ENCODE results near the gene AP3S1.
"Not testable (repeated sequence)": the region's sequence is repeated elsewhere in the genome, so short reads cannot be mapped to it uniquely, and the experiment has no call there.

AP3S1 gene

DNA sequence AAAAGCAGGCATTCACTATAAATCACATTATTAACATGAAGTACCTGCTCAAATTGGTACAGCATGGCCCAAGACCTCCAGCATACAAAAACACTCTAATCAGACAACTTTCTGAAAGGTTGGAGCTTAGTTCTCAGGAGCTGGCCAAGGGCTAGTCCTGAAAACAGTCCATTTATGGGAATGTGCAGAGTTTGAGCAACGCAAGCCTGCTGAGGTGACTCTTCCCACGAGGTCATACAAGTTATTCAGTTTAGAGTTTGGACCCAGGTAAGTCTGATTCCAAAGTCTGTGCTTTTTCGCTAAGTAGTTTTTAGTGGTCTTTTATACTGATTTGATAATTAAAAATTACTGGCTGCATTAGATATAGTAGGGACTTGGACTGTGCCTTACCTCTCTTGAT, 52.6 kb downstream of the AP3S1 start:
- Histone ChIP-seq H3K4me3 (ENCODE audit: insufficient read depth, low read depth, low read length, poor library complexity, severe bottlenecking) (no peak overlapping the region), H3K9me3 (ENCODE audit: control insufficient read depth, low read length) (no peaks in the 10 kb centered on the region), H3K27ac (ENCODE audit: insufficient read depth, low read length, poor library complexity, severe bottlenecking) (no peak overlapping the region), H3K4me1 (ENCODE audit: control insufficient read depth, insufficient read depth, low read length, poor library complexity, severe bottlenecking) (no peaks in the 10 kb centered on the region), H3K27me3 (replicated peaks; ENCODE audit: control insufficient read depth, insufficient read depth, low read length, poor library complexity, severe bottlenecking) (no peaks in the 10 kb centered on the region), H3K36me3 (ENCODE audit: control insufficient read depth, insufficient read depth, low read length) (no peaks in the 10 kb centered on the region)
- no peak for DNase-seq

DNA sequence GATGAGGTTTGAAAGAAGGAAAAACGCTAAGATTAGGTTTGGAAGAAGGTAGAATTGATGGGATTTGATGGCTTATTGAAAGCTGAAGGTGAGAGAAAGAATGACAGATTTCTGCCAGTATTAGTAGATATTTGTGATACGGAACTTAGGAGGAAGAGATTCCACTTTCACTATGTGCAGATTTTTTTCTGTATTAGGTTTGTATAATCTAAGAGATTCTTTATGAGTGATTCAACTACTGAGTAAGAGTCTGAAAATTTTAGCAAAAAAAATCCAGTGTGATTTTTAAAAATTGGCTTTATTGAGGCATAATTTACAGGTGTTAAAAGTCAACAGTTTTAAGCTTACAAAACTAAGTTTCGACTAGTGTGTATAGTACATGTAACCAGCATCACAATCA, 54.1 kb downstream of the AP3S1 start:
- Histone ChIP-seq H3K4me1 (ENCODE audit: control insufficient read depth, insufficient read depth, low read length, poor library complexity, severe bottlenecking) (no peaks in the 10 kb centered on the region), H3K4me3 (ENCODE audit: insufficient read depth, low read depth, low read length, poor library complexity, severe bottlenecking) (no peak overlapping the region), H3K27ac (ENCODE audit: insufficient read depth, low read length, poor library complexity, severe bottlenecking) (no peak overlapping the region), H3K36me3 (ENCODE audit: control insufficient read depth, insufficient read depth, low read length) (no peaks in the 10 kb centered on the region), H3K27me3 (replicated peaks; ENCODE audit: control insufficient read depth, insufficient read depth, low read length, poor library complexity, severe bottlenecking) (no peaks in the 10 kb centered on the region), H3K9me3 (ENCODE audit: control insufficient read depth, low read length) (no peaks in the 10 kb centered on the region)
- no peak for DNase-seq

DNA sequence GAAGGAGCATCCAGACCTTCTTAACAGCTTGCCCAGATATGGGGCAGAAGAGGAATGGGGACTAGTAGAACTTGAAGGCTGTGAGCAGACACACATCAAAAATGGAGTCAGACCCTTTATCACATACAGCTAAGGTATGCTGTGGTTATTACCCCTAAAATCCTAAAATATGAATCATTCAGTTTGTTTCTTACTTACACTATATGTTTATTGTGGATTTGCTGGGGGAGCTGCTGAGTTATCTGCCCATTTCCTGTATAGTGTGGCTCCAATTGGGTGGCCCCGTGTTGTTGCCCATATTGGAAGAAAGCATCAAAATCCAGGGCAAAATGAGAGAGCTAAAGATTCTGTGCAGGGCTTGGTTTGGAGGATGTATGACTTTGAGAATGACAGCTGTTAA, 56.9 kb downstream of the AP3S1 start:
- Histone ChIP-seq H3K36me3 (ENCODE audit: control insufficient read depth, insufficient read depth, low read length) (no peaks in the 10 kb centered on the region), H3K4me3 (ENCODE audit: insufficient read depth, low read depth, low read length, poor library complexity, severe bottlenecking) (no peak overlapping the region), H3K27me3 (replicated peaks; ENCODE audit: control insufficient read depth, insufficient read depth, low read length, poor library complexity, severe bottlenecking) (no peaks in the 10 kb centered on the region), H3K27ac (ENCODE audit: insufficient read depth, low read length, poor library complexity, severe bottlenecking) (no peak overlapping the region), H3K4me1 (ENCODE audit: control insufficient read depth, insufficient read depth, low read length, poor library complexity, severe bottlenecking) (no peaks in the 10 kb centered on the region), H3K9me3 (ENCODE audit: control insufficient read depth, low read length) (no peaks in the 10 kb centered on the region)
- DNase-seq: no peak

GRCh38 chr5:115907177-115907576, 65.4 kb downstream of the AP3S1 start:
- no peak overlapping the region for H3K4me3 ChIP-seq (ENCODE audit: insufficient read depth, low read depth, low read length, poor library complexity, severe bottlenecking)
- H3K27ac ChIP-seq (ENCODE audit: insufficient read depth, low read length, poor library complexity, severe bottlenecking): no peak overlapping the region
- no peaks in the 10 kb centered on the region for H3K9me3 ChIP-seq (ENCODE audit: control insufficient read depth, low read length)
- no peak for DNase-seq
- H3K27me3 ChIP-seq (replicated peaks; ENCODE audit: control insufficient read depth, insufficient read depth, low read length, poor library complexity, severe bottlenecking): no peaks in the 10 kb centered on the region
- no peaks in the 10 kb centered on the region for H3K4me1 ChIP-seq (ENCODE audit: control insufficient read depth, insufficient read depth, low read length, poor library complexity, severe bottlenecking)
- H3K36me3 ChIP-seq (ENCODE audit: control insufficient read depth, insufficient read depth, low read length): no peaks in the 10 kb centered on the region

- H3K4me3 ChIP-seq (ENCODE audit: insufficient read depth, low read depth, low read length, poor library complexity, severe bottlenecking); DNase-seq; H3K27me3 ChIP-seq (replicated peaks; ENCODE audit: control insufficient read depth, insufficient read depth, low read length, poor library complexity, severe bottlenecking); H3K27ac ChIP-seq (ENCODE audit: insufficient read depth, low read length, poor library complexity, severe bottlenecking); H3K36me3 ChIP-seq (ENCODE audit: control insufficient read depth, insufficient read depth, low read length); H3K4me1 ChIP-seq (ENCODE audit: control insufficient read depth, insufficient read depth, low read length, poor library complexity, severe bottlenecking); H3K9me3 ChIP-seq (ENCODE audit: control insufficient read depth, low read length): not testable (repeated sequence)
These were observed 72.1 kb downstream of the AP3S1 start for GRCh38 chr5:115913623-115914400.

DNA sequence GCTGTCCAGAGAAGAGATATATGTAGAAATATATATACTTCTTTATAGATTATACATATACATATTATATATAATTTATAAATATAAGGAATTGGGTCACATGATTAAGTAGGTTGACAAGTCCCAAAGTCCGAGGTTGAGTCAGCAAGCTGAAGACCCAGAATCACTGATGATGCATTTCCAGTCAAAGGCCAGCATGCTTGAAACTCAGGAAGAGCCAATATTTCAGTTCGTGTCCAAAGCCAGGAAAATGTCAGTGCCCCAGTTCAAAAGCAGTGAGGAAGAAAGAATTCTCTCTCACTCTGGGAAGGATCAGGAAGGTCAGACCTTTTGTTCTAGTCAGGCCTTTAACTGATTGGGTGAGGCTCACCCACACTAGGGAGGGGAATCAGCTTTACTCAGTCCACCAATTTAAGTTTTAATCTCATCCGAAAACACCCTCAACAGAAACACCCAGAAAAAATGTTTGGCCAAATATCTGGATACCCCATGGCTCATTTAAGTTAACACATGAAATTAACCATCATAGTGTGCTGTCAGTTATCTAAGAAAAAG, 78.5 kb downstream of the AP3S1 start:
- Histone ChIP-seq H3K27ac (ENCODE audit: insufficient read depth, low read length, poor library complexity, severe bottlenecking) (no peak overlapping the region), H3K9me3 (ENCODE audit: control insufficient read depth, low read length) (no peaks in the 10 kb centered on the region), H3K4me3 (ENCODE audit: insufficient read depth, low read depth, low read length, poor library complexity, severe bottlenecking) (no peak overlapping the region), H3K36me3 (ENCODE audit: control insufficient read depth, insufficient read depth, low read length) (no peaks in the 10 kb centered on the region), H3K27me3 (replicated peaks; ENCODE audit: control insufficient read depth, insufficient read depth, low read length, poor library complexity, severe bottlenecking) (no peaks in the 10 kb centered on the region), H3K4me1 (ENCODE audit: control insufficient read depth, insufficient read depth, low read length, poor library complexity, severe bottlenecking) (no peaks in the 10 kb centered on the region)
- no peak for DNase-seq

- not testable (repeated sequence) for H3K4me1 ChIP-seq (ENCODE audit: control insufficient read depth, insufficient read depth, low read length, poor library complexity, severe bottlenecking); H3K36me3 ChIP-seq (ENCODE audit: control insufficient read depth, insufficient read depth, low read length); H3K27me3 ChIP-seq (replicated peaks; ENCODE audit: control insufficient read depth, insufficient read depth, low read length, poor library complexity, severe bottlenecking); H3K27ac ChIP-seq (ENCODE audit: insufficient read depth, low read length, poor library complexity, severe bottlenecking); H3K9me3 ChIP-seq (ENCODE audit: control insufficient read depth, low read length); H3K4me3 ChIP-seq (ENCODE audit: insufficient read depth, low read depth, low read length, poor library complexity, severe bottlenecking); DNase-seq
These were observed 87.1 kb downstream of the AP3S1 start for GRCh38 chr5:115928578-115929407.

DNA sequence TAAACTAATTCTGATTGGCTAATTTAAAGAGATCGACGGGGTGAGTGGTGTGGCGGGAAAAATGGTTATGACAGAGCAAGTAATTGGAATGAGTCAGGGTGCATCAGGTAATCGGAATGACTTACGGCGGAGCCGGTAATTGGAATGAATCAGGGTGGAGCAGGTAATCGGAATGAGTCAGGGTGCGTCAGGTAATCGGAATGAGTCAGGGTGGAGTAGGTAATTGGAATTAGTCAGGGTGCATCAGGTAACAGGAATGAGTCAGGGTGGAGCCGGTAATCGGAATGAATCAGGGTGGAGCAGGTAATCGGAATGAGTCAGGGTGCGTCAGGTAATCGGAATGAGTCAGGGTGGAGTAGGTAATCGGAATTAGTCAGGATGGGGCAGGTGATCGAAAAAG, 88.4 kb downstream of the AP3S1 start:
- DNase-seq; H3K4me1 ChIP-seq (ENCODE audit: control insufficient read depth, insufficient read depth, low read length, poor library complexity, severe bottlenecking); H3K9me3 ChIP-seq (ENCODE audit: control insufficient read depth, low read length); H3K36me3 ChIP-seq (ENCODE audit: control insufficient read depth, insufficient read depth, low read length); H3K27me3 ChIP-seq (replicated peaks; ENCODE audit: control insufficient read depth, insufficient read depth, low read length, poor library complexity, severe bottlenecking); H3K27ac ChIP-seq (ENCODE audit: insufficient read depth, low read length, poor library complexity, severe bottlenecking); H3K4me3 ChIP-seq (ENCODE audit: insufficient read depth, low read depth, low read length, poor library complexity, severe bottlenecking): not testable (repeated sequence)

GRCh38 chr5:115930630-115931337, 89.0 kb downstream of the AP3S1 start:
- Histone ChIP-seq H3K4me1 (ENCODE audit: control insufficient read depth, insufficient read depth, low read length, poor library complexity, severe bottlenecking) (no peaks in the 10 kb centered on the region), H3K27me3 (replicated peaks; ENCODE audit: control insufficient read depth, insufficient read depth, low read length, poor library complexity, severe bottlenecking) (no peaks in the 10 kb centered on the region), H3K4me3 (ENCODE audit: insufficient read depth, low read depth, low read length, poor library complexity, severe bottlenecking) (no peak overlapping the region), H3K36me3 (ENCODE audit: control insufficient read depth, insufficient read depth, low read length) (no peaks in the 10 kb centered on the region), H3K27ac (ENCODE audit: insufficient read depth, low read length, poor library complexity, severe bottlenecking) (no peak overlapping the region), H3K9me3 (ENCODE audit: control insufficient read depth, low read length) (no peaks in the 10 kb centered on the region)
- no peak for DNase-seq

Data from effector memory CD4-positive, alpha-beta T cell (primary cell).